Skeletal muscle satellite cell (primary cell): ENCODE results near the gene SLC25A26.

Experiments
- H3K27me3 ChIP-seq: 2 replicates; pipeline ENCODE4 v1.7.0; 2013; ENCODE audit warnings: low read length; ENCODE audit not compliant: control insufficient read depth, insufficient read depth
- H3K36me3 ChIP-seq: 2 replicates; pipeline ENCODE4 v1.7.0; 2013; ENCODE audit warnings: mild to moderate bottlenecking, control low read depth, low read length; ENCODE audit not compliant: insufficient read depth
- H3K4me1 ChIP-seq: 2 replicates; pipeline ENCODE4 v1.7.0; 2013; ENCODE audit warnings: low read length; ENCODE audit not compliant: control insufficient read depth, insufficient read depth
- H3K4me2 ChIP-seq: 2 replicates; pipeline ENCODE4 v1.7.0; 2013; ENCODE audit warnings: mild to moderate bottlenecking, low read length
- H3K4me3 ChIP-seq: 2 replicates; pipeline ENCODE4 v1.7.0; 2013; ENCODE audit warnings: low read length
- H3K9ac ChIP-seq: 2 replicates; pipeline ENCODE4 v1.7.0; 2013; ENCODE audit warnings: mild to moderate bottlenecking, low read depth, low read length, moderate library complexity
- H3K9me3 ChIP-seq: replicated peaks from 2 replicates; pipeline ENCODE4 v1.7.0; 2013; ENCODE audit warnings: mild to moderate bottlenecking, control low read depth, low read length

The SLC25A26 gene

GRCh38 chr3:66399529-66400232 is 178.9 kb downstream of the SLC25A26 start:
- Histone ChIP-seq H3K9me3 (no peaks in the 10 kb centered on the region), H3K4me3 (no peak overlapping the region), H3K36me3 (no peaks in the 10 kb centered on the region), H3K4me1 (peaks cover 25% of the 10 kb centered on the region), H3K9ac (no peak overlapping the region), H3K4me2 (no peak overlapping the region), H3K27me3 (no peaks in the 10 kb centered on the region)

GRCh38 chr3:66400411-66401156 is 179.8 kb downstream of the SLC25A26 start:
- no peaks in the 10 kb centered on the region for H3K27me3 ChIP-seq
- no peaks in the 10 kb centered on the region for H3K9me3 ChIP-seq
- no peaks in the 10 kb centered on the region for H3K36me3 ChIP-seq
- H3K4me2 ChIP-seq = no peak overlapping the region
- H3K4me1 ChIP-seq = peaks cover 23% of the 10 kb centered on the region
- no peak overlapping the region for H3K9ac ChIP-seq
- no peak overlapping the region for H3K4me3 ChIP-seq

- no peak overlapping the region for H3K9ac ChIP-seq
- H3K4me3 ChIP-seq = no peak overlapping the region
- H3K27me3 ChIP-seq = no peaks in the 10 kb centered on the region
- no peaks in the 10 kb centered on the region for H3K36me3 ChIP-seq
- no peaks in the 10 kb centered on the region for H3K9me3 ChIP-seq
- H3K4me1 ChIP-seq = peaks cover 28% of the 10 kb centered on the region
- H3K4me2 ChIP-seq = no peak overlapping the region
Observed at GRCh38 chr3:66401157-66401550, 180.4 kb downstream of the SLC25A26 start.

- H3K27me3 ChIP-seq = no peaks in the 10 kb centered on the region
- no peak overlapping the region for H3K9ac ChIP-seq
- H3K4me3 ChIP-seq = no peak overlapping the region
- H3K4me1 ChIP-seq = peaks cover 30% of the 10 kb centered on the region
- no peaks in the 10 kb centered on the region for H3K9me3 ChIP-seq
- no peaks in the 10 kb centered on the region for H3K36me3 ChIP-seq
- no peak overlapping the region for H3K4me2 ChIP-seq
Observed at GRCh38 chr3:66401675-66402491, 181.1 kb downstream of the SLC25A26 start.

GRCh38 chr3:66402596-66403290 is 181.9 kb downstream of the SLC25A26 start:
- H3K9ac ChIP-seq = no peak overlapping the region
- H3K4me1 ChIP-seq = peaks cover 30% of the 10 kb centered on the region
- no peak overlapping the region for H3K4me2 ChIP-seq
- no peaks in the 10 kb centered on the region for H3K36me3 ChIP-seq
- H3K27me3 ChIP-seq = no peaks in the 10 kb centered on the region
- no peak overlapping the region for H3K4me3 ChIP-seq
- H3K9me3 ChIP-seq = no peaks in the 10 kb centered on the region

- no peak overlapping the region for H3K4me3 ChIP-seq
- H3K4me2 ChIP-seq = no peak overlapping the region
- peaks cover 30% of the 10 kb centered on the region for H3K4me1 ChIP-seq
- no peaks in the 10 kb centered on the region for H3K27me3 ChIP-seq
- no peak overlapping the region for H3K9ac ChIP-seq
- no peaks in the 10 kb centered on the region for H3K36me3 ChIP-seq
- no peaks in the 10 kb centered on the region for H3K9me3 ChIP-seq
Observed at GRCh38 chr3:66403323-66403990, 182.7 kb downstream of the SLC25A26 start.

- Histone ChIP-seq H3K36me3 (no peaks in the 10 kb centered on the region), H3K9me3 (no peaks in the 10 kb centered on the region), H3K4me1 (peaks cover 30% of the 10 kb centered on the region), H3K9ac (no peak overlapping the region), H3K4me3 (no peak overlapping the region), H3K4me2 (no peak overlapping the region), H3K27me3 (no peaks in the 10 kb centered on the region)
Observed at GRCh38 chr3:66404197-66404596, 183.4 kb downstream of the SLC25A26 start.

GRCh38 chr3:66404903-66405700 is 184.3 kb downstream of the SLC25A26 start:
- H3K4me2 ChIP-seq = peak overlapping the region; percentile 23
- no peaks in the 10 kb centered on the region for H3K36me3 ChIP-seq
- no peaks in the 10 kb centered on the region for H3K27me3 ChIP-seq
- H3K4me1 ChIP-seq = peaks cover 30% of the 10 kb centered on the region
- no peak overlapping the region for H3K4me3 ChIP-seq
- no peak overlapping the region for H3K9ac ChIP-seq
- no peaks in the 10 kb centered on the region for H3K9me3 ChIP-seq

GRCh38 chr3:66405701-66406091 is 184.9 kb downstream of the SLC25A26 start:
- no peaks in the 10 kb centered on the region for H3K9me3 ChIP-seq
- no peak overlapping the region for H3K4me3 ChIP-seq
- H3K36me3 ChIP-seq = no peaks in the 10 kb centered on the region
- peak overlapping the region; percentile 23 for H3K4me2 ChIP-seq
- peaks cover 30% of the 10 kb centered on the region for H3K4me1 ChIP-seq
- no peak overlapping the region for H3K9ac ChIP-seq
- H3K27me3 ChIP-seq = no peaks in the 10 kb centered on the region

- peaks cover 28% of the 10 kb centered on the region for H3K4me1 ChIP-seq
- H3K36me3 ChIP-seq = no peaks in the 10 kb centered on the region
- H3K4me3 ChIP-seq = no peak overlapping the region
- H3K9ac ChIP-seq = no peak overlapping the region
- no peaks in the 10 kb centered on the region for H3K27me3 ChIP-seq
- H3K4me2 ChIP-seq = peak overlapping the region; percentile 23
- H3K9me3 ChIP-seq = no peaks in the 10 kb centered on the region
Observed at GRCh38 chr3:66406163-66406562, 185.4 kb downstream of the SLC25A26 start.
